NT2/D1 (cell line): ENCODE data around the gene SNX27.

Experiments used
- SUZ12 ChIP-seq: IDR thresholded peaks from 2 replicates; pipeline ENCODE4 v1.6.1; 2011; ENCODE audit not compliant: insufficient read length, insufficient read depth; ENCODE audit errors: extremely low read depth
- YY1 ChIP-seq: IDR thresholded peaks from 2 replicates; pipeline ENCODE4 v1.6.1; 2011; ENCODE audit not compliant: insufficient read length, insufficient read depth
- ZNF274 ChIP-seq: IDR thresholded peaks from 2 replicates; pipeline ENCODE4 v1.6.1; 2011; ENCODE audit warnings: mild to moderate bottlenecking, low read depth, low read length

DNA sequence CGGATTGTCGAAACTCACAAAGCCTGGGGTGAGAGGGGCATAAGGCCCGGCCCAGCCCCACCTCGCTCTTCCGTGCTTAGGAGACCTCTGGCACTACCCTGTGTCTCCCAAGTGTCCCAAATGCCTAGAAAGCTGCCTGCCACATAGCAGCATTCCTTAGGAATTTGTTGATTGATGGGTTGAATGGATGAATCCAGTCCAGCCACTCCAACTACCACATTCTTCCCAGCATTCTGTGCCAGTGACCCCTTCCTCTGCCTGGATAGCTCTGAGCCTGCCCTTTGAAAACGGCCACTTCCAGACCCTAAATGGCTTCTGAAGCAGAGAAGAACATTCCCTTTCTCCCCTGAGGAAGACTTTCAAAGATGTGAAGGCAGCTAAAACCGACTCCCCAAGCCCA is 93.3 kb downstream of the SNX27 start:
- TF ChIP-seq YY1 (no peak), ZNF274 (no peak), SUZ12 (no peak)
